KMS-11 (cell line): Measurements from ENCODE around the gene RBM15B.

Experiments
- H2AFZ ChIP-seq: fragments of 200-600 bp; sonication (generic); 2 replicates; pipeline ENCODE4 v1.6.1; 2016; ENCODE audit warnings: antibody characterized with exemption, mixed run types, low read depth
- H3K27ac ChIP-seq: fragments of 200-600 bp; sonication (generic); 2 replicates; pipeline ENCODE4 v1.6.1; 2016; ENCODE audit warnings: mild to moderate bottlenecking, mixed run types
- H3K27me3 ChIP-seq: fragments of 200-600 bp; sonication (generic); 2 replicates; pipeline ENCODE4 v1.6.1; 2017; ENCODE audit warnings: mild to moderate bottlenecking, low read depth, mixed run types, moderate library complexity; ENCODE audit not compliant: insufficient read depth
- H3K36me3 ChIP-seq: fragments of 200-600 bp; sonication (generic); 2 replicates; pipeline ENCODE4 v1.6.1; 2017; ENCODE audit warnings: mild to moderate bottlenecking, mixed run types; ENCODE audit not compliant: insufficient read depth
- H3K4me1 ChIP-seq: fragments of 200-600 bp; sonication (generic); 2 replicates; pipeline ENCODE4 v1.6.1; 2016; ENCODE audit warnings: mild to moderate bottlenecking, low read depth, mixed run types; ENCODE audit not compliant: poor library complexity, severe bottlenecking
- H3K4me2 ChIP-seq: fragments of 200-600 bp; sonication (generic); 2 replicates; pipeline ENCODE4 v1.7.0; 2016; ENCODE audit warnings: mild to moderate bottlenecking, mixed run types
- H3K4me3 ChIP-seq: fragments of 200-600 bp; sonication (generic); IDR thresholded peaks from 2 replicates; pipeline ENCODE4 v1.6.1; 2017; ENCODE audit warnings: low read depth, low read length, mixed read lengths; ENCODE audit not compliant: insufficient read depth
- H3K79me2 ChIP-seq: fragments of 200-600 bp; sonication (generic); 2 replicates; pipeline ENCODE4 v1.6.1; 2016; ENCODE audit warnings: low read depth, mixed run types; ENCODE audit not compliant: insufficient read depth
- H3K9ac ChIP-seq: fragments of 200-600 bp; sonication (generic); 2 replicates; pipeline ENCODE4 v1.6.1; 2016; ENCODE audit warnings: mild to moderate bottlenecking, mixed run types
- H4K20me1 ChIP-seq: fragments of 200-600 bp; sonication (generic); 2 replicates; pipeline ENCODE4 v1.6.1; 2016; ENCODE audit warnings: mild to moderate bottlenecking, mixed run types; ENCODE audit not compliant: insufficient read depth
- TF ChIP-seq, protein P1 (sequence below): fragments of 200-600 bp; sonication (generic); conservative IDR thresholded peaks from 2 replicates; pipeline ENCODE4 v1.6.1; 2017; ENCODE audit warnings: low read depth, mild to moderate bottlenecking, antibody characterized with exemption, low read length, moderate library complexity, mixed read lengths

Gene RBM15B

DNA sequence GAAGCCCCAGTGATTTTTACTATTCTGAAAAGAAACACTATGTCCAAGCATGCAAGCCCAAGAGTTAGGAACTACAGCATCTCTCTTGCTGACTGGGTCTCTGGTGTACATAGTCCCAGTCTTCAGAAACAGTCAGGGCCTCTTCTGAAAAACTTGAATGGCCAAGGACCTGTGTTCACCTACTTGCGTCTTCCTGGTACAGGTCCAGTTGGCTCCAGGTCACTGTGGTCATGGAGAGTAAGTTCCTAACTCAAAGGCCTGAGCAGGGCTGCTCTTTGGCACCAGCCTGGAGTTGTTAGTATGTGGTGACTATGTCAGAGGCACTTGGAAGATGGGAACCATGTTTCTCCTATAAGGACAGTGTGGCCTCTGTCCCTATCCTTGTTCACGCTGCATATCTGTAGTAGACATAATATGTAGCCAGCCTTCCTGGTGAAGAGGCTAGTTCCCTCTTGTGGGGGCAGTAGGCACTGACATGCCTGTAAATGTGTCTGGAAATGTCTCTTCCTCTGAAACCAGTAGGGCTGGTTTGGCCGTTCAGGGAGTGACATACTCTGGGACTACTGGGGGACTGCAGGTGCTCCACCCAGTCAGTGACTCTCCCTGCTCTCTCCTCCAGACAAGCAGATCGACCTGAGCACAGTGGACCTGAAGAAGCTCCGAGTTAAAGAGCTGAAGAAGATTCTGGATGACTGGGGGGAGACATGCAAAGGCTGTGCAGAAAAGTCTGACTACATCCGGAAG lies 2.6 kb upstream of the RBM15B start:
- TF ChIP-seq, protein P1, sequence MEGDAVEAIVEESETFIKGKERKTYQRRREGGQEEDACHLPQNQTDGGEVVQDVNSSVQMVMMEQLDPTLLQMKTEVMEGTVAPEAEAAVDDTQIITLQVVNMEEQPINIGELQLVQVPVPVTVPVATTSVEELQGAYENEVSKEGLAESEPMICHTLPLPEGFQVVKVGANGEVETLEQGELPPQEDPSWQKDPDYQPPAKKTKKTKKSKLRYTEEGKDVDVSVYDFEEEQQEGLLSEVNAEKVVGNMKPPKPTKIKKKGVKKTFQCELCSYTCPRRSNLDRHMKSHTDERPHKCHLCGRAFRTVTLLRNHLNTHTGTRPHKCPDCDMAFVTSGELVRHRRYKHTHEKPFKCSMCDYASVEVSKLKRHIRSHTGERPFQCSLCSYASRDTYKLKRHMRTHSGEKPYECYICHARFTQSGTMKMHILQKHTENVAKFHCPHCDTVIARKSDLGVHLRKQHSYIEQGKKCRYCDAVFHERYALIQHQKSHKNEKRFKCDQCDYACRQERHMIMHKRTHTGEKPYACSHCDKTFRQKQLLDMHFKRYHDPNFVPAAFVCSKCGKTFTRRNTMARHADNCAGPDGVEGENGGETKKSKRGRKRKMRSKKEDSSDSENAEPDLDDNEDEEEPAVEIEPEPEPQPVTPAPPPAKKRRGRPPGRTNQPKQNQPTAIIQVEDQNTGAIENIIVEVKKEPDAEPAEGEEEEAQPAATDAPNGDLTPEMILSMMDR: no peak
- H3K4me3 ChIP-seq: no peak overlapping the region
- no peak overlapping the region for H2AFZ ChIP-seq
- H3K27me3 ChIP-seq: no peaks in the 10 kb centered on the region
- peaks cover 44% of the 10 kb centered on the region for H3K4me1 ChIP-seq
- H3K79me2 ChIP-seq: peaks cover 56% of the 10 kb centered on the region
- no peak overlapping the region for H3K9ac ChIP-seq
- no peaks in the 10 kb centered on the region for H4K20me1 ChIP-seq
- no peak overlapping the region for H3K27ac ChIP-seq
- no peak overlapping the region for H3K4me2 ChIP-seq
- H3K36me3 ChIP-seq: no peaks in the 10 kb centered on the region

- Histone ChIP-seq H3K36me3 (no peaks in the 10 kb centered on the region), H3K27ac (no peak overlapping the region), H3K4me2 (no peak overlapping the region), H3K9ac (no peak overlapping the region), H3K4me1 (peaks cover 49% of the 10 kb centered on the region), H3K27me3 (no peaks in the 10 kb centered on the region), H3K79me2 (peaks cover 58% of the 10 kb centered on the region), H4K20me1 (no peaks in the 10 kb centered on the region), H2AFZ (no peak overlapping the region), H3K4me3 (no peak overlapping the region)
- TF ChIP-seq, protein P1: peak; percentile 79
Observed at GRCh38 chr3:51389423-51390183, 1.5 kb upstream of the RBM15B start.

DNA sequence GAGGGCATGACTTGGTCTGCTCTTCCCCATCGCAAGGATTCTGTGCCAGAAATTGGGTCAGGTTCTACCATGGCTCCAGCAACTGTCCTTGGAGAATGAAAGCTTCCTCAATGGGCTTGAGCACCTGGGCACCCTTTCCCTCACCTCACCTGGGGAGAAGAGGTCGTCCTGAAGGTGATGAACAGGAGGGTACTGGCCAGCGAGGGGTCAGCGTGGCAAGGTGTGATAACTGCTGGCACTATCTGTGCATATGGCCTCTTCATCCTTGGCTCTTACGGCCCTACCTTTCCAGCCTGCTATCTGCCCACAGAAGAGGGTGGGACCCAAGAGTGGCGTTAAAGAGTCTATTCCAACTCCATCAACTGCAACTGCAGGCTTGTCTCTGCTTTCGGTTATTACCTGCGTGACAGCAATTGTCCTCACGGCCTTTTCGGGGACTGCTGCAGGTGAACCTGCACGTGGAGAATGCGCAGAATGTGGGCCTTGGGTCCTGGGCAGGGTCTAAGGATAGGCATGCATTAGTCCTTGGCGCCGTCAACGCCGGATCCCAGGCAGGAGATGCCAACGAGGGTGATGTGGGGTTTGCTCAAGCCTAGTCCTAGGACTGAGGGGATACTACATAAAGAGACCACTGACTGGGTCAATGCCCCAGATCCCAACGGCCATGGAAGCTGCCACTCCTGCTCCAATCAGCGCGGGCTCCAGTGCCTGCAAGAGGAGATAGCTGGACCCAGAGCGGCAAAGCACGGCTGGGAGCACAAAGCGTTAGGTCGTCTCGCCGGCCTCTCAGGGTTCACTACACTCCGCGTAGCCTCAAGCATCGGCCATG lies 625 bp upstream of the RBM15B start:
- no peak overlapping the region for H3K4me3 ChIP-seq
- no peaks in the 10 kb centered on the region for H3K36me3 ChIP-seq
- peaks cover 62% of the 10 kb centered on the region for H3K79me2 ChIP-seq
- H3K4me2 ChIP-seq: peak overlapping the region; percentile 42; the same call in 1 of the 2 replicates
- TF ChIP-seq, protein P1: peak; percentile 43
- no peaks in the 10 kb centered on the region for H4K20me1 ChIP-seq
- H3K9ac ChIP-seq: no peak overlapping the region
- H3K27me3 ChIP-seq: no peaks in the 10 kb centered on the region
- peaks cover 49% of the 10 kb centered on the region for H3K4me1 ChIP-seq
- H2AFZ ChIP-seq: no peak overlapping the region
- no peak overlapping the region for H3K27ac ChIP-seq

DNA sequence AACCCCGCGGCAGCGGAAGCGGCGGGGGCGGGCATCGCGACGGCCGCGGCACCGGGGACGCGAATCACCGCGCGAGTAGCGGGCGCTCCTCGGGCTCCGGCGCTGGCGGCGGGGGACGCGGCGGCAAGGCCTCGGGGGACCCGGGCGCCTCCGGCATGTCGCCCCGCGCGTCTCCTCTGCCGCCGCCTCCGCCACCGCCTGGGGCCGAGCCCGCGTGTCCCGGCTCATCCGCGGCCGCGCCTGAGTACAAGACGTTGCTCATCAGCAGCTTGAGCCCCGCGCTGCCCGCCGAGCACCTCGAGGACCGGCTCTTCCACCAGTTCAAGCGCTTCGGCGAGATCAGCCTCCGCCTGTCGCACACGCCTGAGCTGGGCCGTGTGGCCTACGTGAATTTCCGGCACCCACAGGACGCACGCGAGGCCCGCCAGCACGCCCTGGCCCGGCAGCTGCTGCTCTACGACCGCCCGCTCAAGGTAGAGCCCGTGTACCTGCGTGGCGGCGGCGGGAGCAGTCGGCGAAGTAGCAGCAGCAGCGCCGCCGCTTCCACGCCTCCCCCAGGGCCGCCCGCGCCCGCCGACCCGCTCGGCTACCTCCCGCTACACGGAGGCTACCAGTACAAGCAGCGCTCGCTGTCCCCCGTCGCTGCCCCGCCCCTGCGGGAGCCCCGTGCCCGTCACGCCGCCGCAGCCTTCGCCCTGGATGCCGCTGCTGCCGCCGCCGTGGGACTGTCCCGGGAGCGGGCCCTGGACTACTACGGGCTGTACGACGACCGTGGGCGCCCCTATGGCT lies 675 bp downstream of the RBM15B start:
- Histone ChIP-seq H3K9ac (peak overlapping the region; percentile 80), H3K4me2 (peak overlapping the region; percentile 54), H3K4me3 (no peak overlapping the region), H3K27me3 (no peaks in the 10 kb centered on the region), H3K79me2 (peaks cover 49% of the 10 kb centered on the region), H3K36me3 (no peaks in the 10 kb centered on the region), H3K27ac (peak overlapping the region; percentile 75), H3K4me1 (peaks cover 45% of the 10 kb centered on the region), H4K20me1 (no peaks in the 10 kb centered on the region), H2AFZ (no peak overlapping the region)
- TF ChIP-seq, protein P1: no peak
